BJ (cell line): ENCODE results near the gene GRIK1. TPM values are rescaled to one million over a fixed set of nuclear protein-coding genes. Genes with fewer than 3 reads are reported as not detected.

Source experiments
- CTCF ChIA-PET: fragments of 350-600 bp; formaldehyde crosslinking; extraction: SDS; loops from one replicate; lab custom pipeline; 2021; ENCODE audit warnings: antibody characterized with exemption, inconsistent platforms; lab: Yijun Ruan, JAX
- POLR2A ChIA-PET: fragments of 300-600 bp; sonication (Branson Sonifier 250); formaldehyde crosslinking; extraction: SDS; loops from one replicate; lab custom pipeline; 2021; ENCODE audit warnings: antibody characterized with exemption; lab: Charles Lee
- DNase-seq: peaks from one replicate; pipeline ENCODE4 v3.0.0-alpha.2; 2011; ENCODE audit warnings: low read depth
- H3K27me3 ChIP-seq: 2 replicates; pipeline ENCODE4 v1.6.0; 2011; ENCODE audit warnings: low read length; ENCODE audit not compliant: control insufficient read depth, insufficient read depth
- H3K36me3 ChIP-seq: 2 replicates; pipeline ENCODE4 v1.5.1; 2011; ENCODE audit warnings: low read length; ENCODE audit not compliant: control insufficient read depth, insufficient read depth
- H3K4me3 ChIP-seq: 2 replicates; pipeline ENCODE4 v1.5.1; 2011; ENCODE audit warnings: low read depth, mild to moderate bottlenecking, control low read depth, low read length
- CTCF ChIP-seq: IDR thresholded peaks from 2 replicates; pipeline ENCODE4 v1.5.1; 2011; ENCODE audit warnings: low read depth, mild to moderate bottlenecking, control low read depth, inconsistent platforms, low read length, moderate library complexity; ENCODE audit not compliant: insufficient read depth
- polyA plus RNA-seq: library from polyadenylated mRNA; depleted of rRNA; stranded (reverse); fragments of >200 nt; gene quantifications from 2 replicates; pipeline ENCODE4 v1.2.3, GENCODE V29; 2011

Gene GRIK1
- polyA plus RNA-seq, 1 experiment, result 0.04 TPM

GRCh38 chr21:29896884-29897283, 42.9 kb downstream of the GRIK1 start:
- no peak for DNase-seq
- Histone ChIP-seq H3K27me3 (no peaks in the 10 kb centered on the region), H3K36me3 (no peaks in the 10 kb centered on the region), H3K4me3 (no peak overlapping the region)
- ChIA-PET POLR2A (no interaction called here), CTCF (no interaction called here)
- no peak for TF ChIP-seq CTCF

GRCh38 chr21:29893687-29894086, 46.1 kb downstream of the GRIK1 start:
- DNase-seq, result no peak
- TF ChIP-seq CTCF, result no peak
- no peak overlapping the region for H3K4me3 ChIP-seq
- ChIA-PET POLR2A (no interaction called here), CTCF (interaction anchor here (1.9 kb wide), 1 partner anchor 14 kb away, joined by 4 read pairs; no protein-coding TSS in a partner anchor)
- no peaks in the 10 kb centered on the region for H3K36me3 ChIP-seq
- no peaks in the 10 kb centered on the region for H3K27me3 ChIP-seq

- ChIA-PET POLR2A (interaction anchor here (0.8 kb wide), 1 partner anchor 254 kb away, joined by 3 read pairs; no protein-coding TSS in a partner anchor), CTCF (interaction anchor here (1.9 kb wide), 1 partner anchor 15 kb away, joined by 4 read pairs; no protein-coding TSS in a partner anchor)
- TF ChIP-seq CTCF, result no peak
- no peaks in the 10 kb centered on the region for H3K36me3 ChIP-seq
- no peaks in the 10 kb centered on the region for H3K27me3 ChIP-seq
- H3K4me3 ChIP-seq, result no peak overlapping the region
- DNase-seq, result no peak
Observed at GRCh38 chr21:29892379-29892778, 47.4 kb downstream of the GRIK1 start.

GRCh38 chr21:29888437-29888836, 51.4 kb downstream of the GRIK1 start:
- POLR2A ChIA-PET, result no interaction called here
- no peak for TF ChIP-seq CTCF
- Histone ChIP-seq H3K36me3 (no peaks in the 10 kb centered on the region), H3K4me3 (no peak overlapping the region), H3K27me3 (no peaks in the 10 kb centered on the region)
- peak; percentile 5 for DNase-seq
- CTCF ChIA-PET, result no interaction called here

- no peak for TF ChIP-seq CTCF
- Histone ChIP-seq H3K36me3 (no peaks in the 10 kb centered on the region), H3K4me3 (no peak overlapping the region), H3K27me3 (no peaks in the 10 kb centered on the region)
- CTCF ChIA-PET, result interaction anchor here (0.6 to 1.2 kb wide), 2 partner anchors 24 to 30 kb away, joined by 3 to 4 read pairs; no protein-coding TSS in a partner anchor
- DNase-seq, result no peak
- POLR2A ChIA-PET, result no interaction called here
Observed at GRCh38 chr21:29887313-29888009, 52.3 kb downstream of the GRIK1 start.
